ENCODE results near the gene AURKAIP1. TPM values are rescaled to one million over a fixed set of nuclear protein-coding genes. Genes with fewer than 3 reads are reported as not detected.

AURKAIP1 gene
- total and polyA plus RNA-seq, 9 of the 15 experiments (the other 6 are each of a cell fraction or from before 2014, with no cell fraction given), result 7.8 to 478 (median 92.0) TPM

DNA sequence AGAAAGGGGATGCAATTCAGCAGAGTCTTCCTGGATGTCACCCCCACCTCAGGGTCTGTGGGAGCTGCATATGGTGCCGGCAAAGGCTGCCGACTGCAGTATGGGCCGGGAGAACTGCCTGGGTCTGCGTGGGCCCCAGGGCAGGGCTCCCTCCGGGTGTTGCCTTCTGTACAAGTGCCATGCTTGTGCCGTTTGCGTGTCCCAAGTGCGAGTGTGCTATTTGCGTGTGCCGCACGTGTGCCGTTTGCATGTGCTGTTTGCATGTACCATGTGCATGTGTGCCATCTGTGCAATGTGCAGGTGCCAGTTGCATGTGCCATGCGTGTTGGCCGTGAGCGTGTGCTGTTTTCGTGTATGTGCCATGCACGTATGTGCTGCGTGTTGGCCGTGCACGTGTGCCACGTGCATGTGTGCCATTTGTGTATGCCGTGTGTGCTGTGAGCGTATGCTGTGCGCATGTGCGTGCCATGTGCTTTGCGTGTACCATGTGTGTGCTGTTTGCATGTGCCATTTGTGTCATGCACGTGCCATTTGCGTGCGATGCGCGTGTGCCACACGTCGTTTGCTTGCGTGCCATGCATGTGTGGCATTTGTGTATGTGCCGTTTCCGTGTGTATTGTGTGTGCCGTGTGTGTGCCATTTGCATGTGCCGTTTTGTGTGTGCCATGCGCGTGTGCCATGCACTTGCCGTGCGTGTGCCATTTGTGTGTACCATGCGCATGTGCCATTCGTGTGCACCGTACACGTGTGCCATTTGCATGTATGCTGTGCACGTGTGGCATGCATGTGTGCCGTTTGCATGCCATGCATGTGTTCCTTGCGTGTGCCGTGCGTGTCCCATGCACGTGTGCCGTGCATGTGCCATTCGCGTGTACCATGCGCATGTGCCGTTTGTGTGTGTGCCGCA is 45.5 kb downstream of the AURKAIP1 start:
- peak; percentile 62 for FAIRE-seq
- no peak for TF ChIP-seq HLTF (IDR thresholded peaks at IDR 0.05)
- TF ChIP-seq BHLHE40 (IDR thresholded peaks at IDR 0.05; ENCODE audit: low read length), result no peak
- no peak for TF ChIP-seq ZKSCAN8 (CRISPR knock-in tag; IDR thresholded peaks at IDR 0.05)
- peak; percentile 26 for TF ChIP-seq POLR2B (IDR thresholded peaks at IDR 0.05; ENCODE audit: low read depth, partially characterized antibody)
- peak; percentile 45; the same call in 1 of the 2 replicates for TF ChIP-seq POLR2AphosphoS2 (IDR thresholded peaks at IDR 0.05; ENCODE audit: low read length)
- TF ChIP-seq TOE1 (IDR thresholded peaks at IDR 0.05; ENCODE audit: borderline replicate concordance), result no peak
- TF ChIP-seq TOE1 (CRISPR knock-in tag; IDR thresholded peaks at IDR 0.05; ENCODE audit: borderline replicate concordance, low read depth), result 0 out of 2 replicates have a peak, but pooled peaks have one; percentile 43
- no peak for TF ChIP-seq SAP30 (IDR thresholded peaks at IDR 0.05; ENCODE audit: borderline replicate concordance, insufficient read depth, low read depth, low read length, poor library complexity, severe bottlenecking)
- TF ChIP-seq, protein P1, sequence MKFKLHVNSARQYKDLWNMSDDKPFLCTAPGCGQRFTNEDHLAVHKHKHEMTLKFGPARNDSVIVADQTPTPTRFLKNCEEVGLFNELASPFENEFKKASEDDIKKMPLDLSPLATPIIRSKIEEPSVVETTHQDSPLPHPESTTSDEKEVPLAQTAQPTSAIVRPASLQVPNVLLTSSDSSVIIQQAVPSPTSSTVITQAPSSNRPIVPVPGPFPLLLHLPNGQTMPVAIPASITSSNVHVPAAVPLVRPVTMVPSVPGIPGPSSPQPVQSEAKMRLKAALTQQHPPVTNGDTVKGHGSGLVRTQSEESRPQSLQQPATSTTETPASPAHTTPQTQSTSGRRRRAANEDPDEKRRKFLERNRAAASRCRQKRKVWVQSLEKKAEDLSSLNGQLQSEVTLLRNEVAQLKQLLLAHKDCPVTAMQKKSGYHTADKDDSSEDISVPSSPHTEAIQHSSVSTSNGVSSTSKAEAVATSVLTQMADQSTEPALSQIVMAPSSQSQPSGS (CRISPR knock-in tag; IDR thresholded peaks at IDR 0.05), result 0 out of 2 replicates have a peak, but pooled peaks have one; percentile 40
- TF ChIP-seq ARID2 (IDR thresholded peaks at IDR 0.05), result no peak
- no peak for TF ChIP-seq ARID1B (IDR thresholded peaks at IDR 0.05)
- TF ChIP-seq, protein P2, sequence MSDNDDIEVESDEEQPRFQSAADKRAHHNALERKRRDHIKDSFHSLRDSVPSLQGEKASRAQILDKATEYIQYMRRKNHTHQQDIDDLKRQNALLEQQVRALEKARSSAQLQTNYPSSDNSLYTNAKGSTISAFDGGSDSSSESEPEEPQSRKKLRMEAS (CRISPR knock-in tag; IDR thresholded peaks at IDR 0.05), result peak; percentile 81
- TF ChIP-seq, protein P3, sequence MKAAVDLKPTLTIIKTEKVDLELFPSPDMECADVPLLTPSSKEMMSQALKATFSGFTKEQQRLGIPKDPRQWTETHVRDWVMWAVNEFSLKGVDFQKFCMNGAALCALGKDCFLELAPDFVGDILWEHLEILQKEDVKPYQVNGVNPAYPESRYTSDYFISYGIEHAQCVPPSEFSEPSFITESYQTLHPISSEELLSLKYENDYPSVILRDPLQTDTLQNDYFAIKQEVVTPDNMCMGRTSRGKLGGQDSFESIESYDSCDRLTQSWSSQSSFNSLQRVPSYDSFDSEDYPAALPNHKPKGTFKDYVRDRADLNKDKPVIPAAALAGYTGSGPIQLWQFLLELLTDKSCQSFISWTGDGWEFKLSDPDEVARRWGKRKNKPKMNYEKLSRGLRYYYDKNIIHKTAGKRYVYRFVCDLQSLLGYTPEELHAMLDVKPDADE (conservative IDR thresholded peaks at IDR 0.05; ENCODE audit: control insufficient read depth, low read depth, low read length), result no peak
- TF ChIP-seq GTF2E2 (tag; IDR thresholded peaks at IDR 0.05), result no peak
- TF ChIP-seq ZNF232 (CRISPR knock-in tag; IDR thresholded peaks at IDR 0.05), result no peak
- no peak for TF ChIP-seq ZBTB7A (IDR thresholded peaks at IDR 0.05; ENCODE audit: borderline replicate concordance, control insufficient read depth, low read depth, low read length)
- 0 out of 2 replicates have a peak, but pooled peaks have one; percentile 11 for TF ChIP-seq MTA3 (IDR thresholded peaks at IDR 0.05; ENCODE audit: borderline replicate concordance)
- no peak for TF ChIP-seq DIDO1 (tag; IDR thresholded peaks at IDR 0.05; ENCODE audit: low read depth)
- TF ChIP-seq XRCC5 (IDR thresholded peaks at IDR 0.05; ENCODE audit: low read depth, low read length), result no peak
- TF ChIP-seq SMAD3 (CRISPR knock-in tag; conservative IDR thresholded peaks at IDR 0.05), result no peak

More for the DNA sequence above, 45.5 kb downstream of the AURKAIP1 start:
- Histone ChIP-seq H2AFZ (ENCODE audit: low read depth, low read length) (no peak overlapping the region), H3K36me3 (ENCODE audit: control insufficient read depth, insufficient read depth, low read length) (peaks cover 18% of the 10 kb centered on the region; the same call in 1 of the 3 replicates), H3K27ac (ENCODE audit: extremely low read depth, low read depth, low read length) (no peak overlapping the region), H3K9ac (ENCODE audit: insufficient read depth in 1 of 2, low read depth in 2 of 2, low read length in 2 of 2) (no peak overlapping the region), H3K27me3 (ENCODE audit: control insufficient read depth in 2 of 2, insufficient read depth in 2 of 2, low read length in 2 of 2) (no peaks in the 10 kb centered on the region), H3K4me2 (ENCODE audit: insufficient read depth, low read length) (no peak overlapping the region), H3K9me3 (replicated peaks; ENCODE audit: control insufficient read depth, insufficient read depth, low read depth, low read length) (peaks cover 6% of the 10 kb centered on the region), H3K9me1 (ENCODE audit: control insufficient read depth, insufficient read depth, low read length) (peaks cover 4% of the 10 kb centered on the region), H4K20me1 (replicated peaks; ENCODE audit: control insufficient read depth, insufficient read depth, low read length) (peaks cover 2% of the 10 kb centered on the region; the same call in 1 of the 2 replicates), H3K4me3 (no peak overlapping the region), H3K79me2 (ENCODE audit: control insufficient read depth, insufficient read depth, low read length) (peaks cover 19% of the 10 kb centered on the region), H3K4me1 (replicated peaks in 1 of 2; ENCODE audit: control insufficient read depth in 2 of 2, insufficient read depth in 2 of 2, low read length in 2 of 2) (peaks cover 6 to 95% of the 10 kb centered on the region in 2 experiments; a peak in 4 of 5 replicates)
- ChIA-PET POLR2A (no interaction called here), CTCF (ENCODE audit: low intra/inter-chr PET ratio) (no interaction called here)
- BruUV-seq (replicated peaks), result no TSS peak
- in situ Hi-C loops (cut with MboI) (no loop called here), intact Hi-C loops (cut with micrococcal nuclease) (no loop called here)
- DNase-seq (ENCODE audit: extremely low read depth in 1 of 4, low spot score in 3 of 4) (no peak), ATAC-seq (no peak)
- WGBS (ENCODE audit: insufficient coverage, low coverage, missing lambda C conversion rate), result 90% methylated on average over 58 of the region's 58 CpGs

Data from K562 (cell line).